ENCODE measurements around the gene NAB1.

The NAB1 gene

DNA sequence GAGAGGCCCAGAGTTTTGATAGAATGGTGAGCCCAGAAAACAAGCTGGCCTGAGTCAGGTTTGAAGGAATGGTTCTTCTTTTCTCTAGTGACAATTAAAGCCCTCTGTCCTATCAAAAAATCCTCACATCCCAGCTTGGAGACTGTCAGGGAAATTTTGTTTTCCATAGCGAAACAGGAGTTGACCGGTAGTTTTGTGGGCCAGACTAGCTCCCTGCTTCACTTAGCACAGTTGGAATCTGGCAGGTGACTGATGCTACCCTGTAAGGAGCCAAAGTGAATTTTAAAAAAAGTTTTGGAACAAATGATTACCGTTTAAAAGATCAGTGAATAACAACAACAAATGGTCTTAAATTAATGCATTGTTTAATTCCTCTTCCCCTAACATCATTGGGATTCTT lies 6.7 kb downstream of the NAB1 start:
- H3K27ac ChIP-seq: no peak overlapping the region
- TF ChIP-seq, protein P1, sequence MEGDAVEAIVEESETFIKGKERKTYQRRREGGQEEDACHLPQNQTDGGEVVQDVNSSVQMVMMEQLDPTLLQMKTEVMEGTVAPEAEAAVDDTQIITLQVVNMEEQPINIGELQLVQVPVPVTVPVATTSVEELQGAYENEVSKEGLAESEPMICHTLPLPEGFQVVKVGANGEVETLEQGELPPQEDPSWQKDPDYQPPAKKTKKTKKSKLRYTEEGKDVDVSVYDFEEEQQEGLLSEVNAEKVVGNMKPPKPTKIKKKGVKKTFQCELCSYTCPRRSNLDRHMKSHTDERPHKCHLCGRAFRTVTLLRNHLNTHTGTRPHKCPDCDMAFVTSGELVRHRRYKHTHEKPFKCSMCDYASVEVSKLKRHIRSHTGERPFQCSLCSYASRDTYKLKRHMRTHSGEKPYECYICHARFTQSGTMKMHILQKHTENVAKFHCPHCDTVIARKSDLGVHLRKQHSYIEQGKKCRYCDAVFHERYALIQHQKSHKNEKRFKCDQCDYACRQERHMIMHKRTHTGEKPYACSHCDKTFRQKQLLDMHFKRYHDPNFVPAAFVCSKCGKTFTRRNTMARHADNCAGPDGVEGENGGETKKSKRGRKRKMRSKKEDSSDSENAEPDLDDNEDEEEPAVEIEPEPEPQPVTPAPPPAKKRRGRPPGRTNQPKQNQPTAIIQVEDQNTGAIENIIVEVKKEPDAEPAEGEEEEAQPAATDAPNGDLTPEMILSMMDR (IDR thresholded peaks at IDR 0.05): no peak
- TF ChIP-seq ZFX (IDR thresholded peaks at IDR 0.05; ENCODE audit: borderline replicate concordance): no peak

DNA sequence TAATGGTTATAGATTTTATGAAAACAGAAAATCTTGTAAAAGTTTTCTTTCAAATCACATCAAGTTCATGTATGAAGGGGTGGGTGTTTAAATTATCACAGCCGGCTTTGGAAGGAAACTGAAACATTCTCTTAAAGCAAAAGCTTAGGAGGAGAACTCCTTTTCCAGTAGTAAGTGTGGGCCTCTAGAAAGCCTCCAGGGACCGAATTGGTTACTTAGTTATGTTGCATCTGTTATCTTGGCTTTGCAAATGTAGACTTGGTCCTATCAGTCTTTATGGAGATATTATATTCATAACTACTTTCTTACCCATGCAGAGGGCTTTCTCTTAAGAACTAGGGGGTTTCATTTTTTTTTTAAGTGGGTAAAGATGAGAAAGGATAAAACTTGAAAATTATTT lies 7.4 kb downstream of the NAB1 start:
- no peak overlapping the region for H3K27ac ChIP-seq
- TF ChIP-seq ZFX (IDR thresholded peaks at IDR 0.05; ENCODE audit: borderline replicate concordance): no peak
- TF ChIP-seq, protein P1 (IDR thresholded peaks at IDR 0.05): no peak

DNA sequence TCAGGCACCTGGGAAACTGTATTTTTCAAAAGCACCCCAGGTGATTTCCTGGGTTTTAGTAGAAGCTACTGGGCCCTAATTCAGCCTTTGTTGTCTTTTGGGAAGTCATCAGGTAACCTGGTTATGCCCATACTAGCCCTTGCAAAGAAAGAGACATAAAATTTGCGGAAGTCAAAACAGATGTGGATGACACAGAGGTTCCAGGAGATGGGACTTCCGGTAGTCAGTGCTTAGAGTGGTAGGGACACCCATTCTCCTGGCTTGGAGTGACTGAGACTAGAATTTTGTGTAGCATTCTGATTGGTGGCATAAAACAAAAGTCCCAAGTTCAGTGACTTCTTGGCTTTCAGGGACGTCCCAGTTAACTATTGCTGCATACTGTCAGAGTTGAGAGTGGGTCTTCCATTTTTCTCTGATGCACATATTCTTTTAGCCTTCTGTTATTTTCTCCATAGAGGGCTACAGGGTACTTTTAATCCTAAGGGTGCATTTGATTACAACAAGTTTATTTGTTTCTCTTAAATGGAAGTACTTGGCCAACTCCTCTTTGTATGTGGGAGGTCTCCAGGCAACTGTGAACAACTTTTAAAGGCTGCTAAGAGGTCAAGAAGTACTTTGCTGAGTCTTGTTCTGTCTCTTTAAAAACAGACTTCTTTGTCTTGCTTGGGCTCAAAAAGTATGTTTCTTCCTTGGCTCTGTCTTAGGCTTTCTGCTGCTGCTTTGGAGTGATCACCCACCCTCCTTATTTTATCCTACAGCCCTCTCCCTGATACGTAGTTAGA lies 8.8 kb downstream of the NAB1 start:
- TF ChIP-seq, protein P1 (IDR thresholded peaks at IDR 0.05): no peak
- no peak for TF ChIP-seq ZFX (IDR thresholded peaks at IDR 0.05; ENCODE audit: borderline replicate concordance)
- no peak overlapping the region for H3K27ac ChIP-seq

DNA sequence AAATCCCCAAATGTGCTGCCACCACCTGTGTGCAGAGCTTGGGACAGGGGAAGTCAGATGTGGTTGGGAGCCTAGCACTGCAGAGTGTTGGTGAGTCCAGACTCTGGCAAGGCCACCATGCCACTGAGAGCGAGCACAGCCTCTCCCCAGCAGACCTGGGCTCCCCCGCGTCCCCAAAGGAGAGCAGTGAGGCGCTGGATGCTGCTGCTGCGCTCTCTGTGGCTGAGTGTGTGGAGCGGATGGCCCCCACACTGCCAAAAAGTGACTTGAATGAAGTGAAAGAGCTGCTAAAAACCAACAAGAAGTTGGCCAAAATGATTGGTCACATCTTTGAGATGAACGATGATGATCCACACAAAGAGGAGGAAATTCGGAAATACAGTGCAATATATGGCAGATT lies 10.7 kb downstream of the NAB1 start:
- no peak overlapping the region for H3K27ac ChIP-seq
- no peak for TF ChIP-seq ZFX (IDR thresholded peaks at IDR 0.05; ENCODE audit: borderline replicate concordance)
- TF ChIP-seq, protein P1 (IDR thresholded peaks at IDR 0.05): no peak

DNA sequence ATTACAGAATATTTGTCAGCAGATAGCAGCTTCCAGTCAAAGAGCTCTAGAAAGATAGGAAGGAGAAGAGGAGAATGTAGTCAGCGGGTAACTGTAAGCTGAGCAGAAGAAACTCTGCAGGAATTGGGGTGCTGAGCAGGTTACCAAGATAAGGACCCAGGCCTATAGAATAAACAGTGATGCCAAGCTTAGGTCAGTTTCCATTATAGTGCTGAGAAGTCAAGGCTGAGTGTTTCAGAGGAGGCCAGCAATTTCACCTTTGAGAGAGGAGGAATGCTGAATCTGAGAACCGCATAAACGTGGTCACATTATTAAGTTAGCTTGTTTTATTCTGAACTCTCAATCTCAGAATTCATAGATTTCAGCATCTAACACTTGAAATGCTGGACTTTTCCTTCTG lies 13.9 kb downstream of the NAB1 start:
- H3K27ac ChIP-seq: no peak overlapping the region
- TF ChIP-seq, protein P1 (IDR thresholded peaks at IDR 0.05): no peak
- TF ChIP-seq ZFX (IDR thresholded peaks at IDR 0.05; ENCODE audit: borderline replicate concordance): no peak

DNA sequence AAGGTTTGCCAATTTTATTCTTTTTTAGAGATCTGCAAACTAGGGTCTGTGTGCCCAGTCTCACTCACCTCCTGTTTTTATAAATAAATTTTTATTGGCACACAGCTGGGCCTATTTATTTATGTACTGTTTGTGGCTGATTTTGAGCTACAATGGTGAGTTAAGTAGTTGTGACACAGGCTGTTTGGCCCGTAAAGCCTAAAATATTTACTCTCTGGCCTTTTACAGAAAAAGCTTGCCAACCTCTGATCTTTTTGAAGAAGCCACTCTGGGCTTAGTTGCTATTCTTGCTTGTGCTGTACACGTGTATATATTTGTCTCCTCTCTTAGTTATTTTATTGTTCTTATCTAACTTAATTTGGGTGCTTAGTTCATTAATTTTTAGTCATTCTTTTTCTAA lies 14.5 kb downstream of the NAB1 start:
- no peak overlapping the region for H3K27ac ChIP-seq
- TF ChIP-seq, protein P1 (IDR thresholded peaks at IDR 0.05): no peak
- no peak for TF ChIP-seq ZFX (IDR thresholded peaks at IDR 0.05; ENCODE audit: borderline replicate concordance)

DNA sequence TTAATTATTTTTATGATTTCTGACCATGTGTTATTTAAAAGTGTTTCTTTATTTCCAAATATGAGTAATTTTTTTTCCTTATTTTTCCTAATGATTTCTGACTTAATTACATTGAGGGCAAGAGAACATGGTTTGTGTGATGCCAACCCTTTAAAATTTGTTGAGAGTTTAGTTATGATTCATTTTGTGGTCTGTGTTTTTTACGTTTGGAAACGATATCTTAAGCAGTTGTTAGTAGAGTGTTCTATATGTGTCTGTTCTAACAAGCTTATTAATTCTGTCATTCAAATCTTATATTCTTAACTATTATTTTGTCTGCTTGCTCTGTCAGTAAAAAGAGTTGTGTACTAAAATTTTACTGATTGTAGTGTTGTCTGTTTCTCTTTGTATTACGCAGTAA lies 15.0 kb downstream of the NAB1 start:
- TF ChIP-seq, protein P1 (IDR thresholded peaks at IDR 0.05): no peak
- TF ChIP-seq ZFX (IDR thresholded peaks at IDR 0.05; ENCODE audit: borderline replicate concordance): no peak
- H3K27ac ChIP-seq: no peak overlapping the region

Data from 22Rv1 (cell line).